Type B pancreatic cell (in vitro differentiated cells): Measurements from ENCODE around the gene EHMT1. TPM values are rescaled to one million over a fixed set of nuclear protein-coding genes. Genes with fewer than 3 reads are reported as not detected.
A peak's percentile ranks its signal among the peaks of the same experiment; 100 is the strongest.
"Not testable (repeated sequence)": the region's sequence is repeated elsewhere in the genome, so short reads cannot be mapped to it uniquely, and the experiment has no call there.

Source experiments
- DNase-seq: peaks from one replicate; pipeline ENCODE4 v3.0.0; 2021; ENCODE audit warnings: mixed read lengths; ENCODE audit not compliant: unreplicated experiment; ENCODE audit errors: extremely low spot score
- H3K27ac Mint-ChIP-seq: 2 replicates; pipeline ENCODE4 v1.8.0; 2021; ENCODE audit warnings: mild to moderate bottlenecking, mixed read lengths
- H3K27me3 Mint-ChIP-seq: 2 replicates; pipeline ENCODE4 v1.8.0; 2021; ENCODE audit warnings: mixed read lengths
- H3K36me3 Mint-ChIP-seq: 2 replicates; pipeline ENCODE4 v1.8.0; 2021; ENCODE audit warnings: mixed read lengths
- H3K4me1 Mint-ChIP-seq: one replicate; pipeline ENCODE4 v1.8.0; 2021; ENCODE audit warnings: mixed read lengths; ENCODE audit not compliant: unreplicated experiment
- H3K4me3 Mint-ChIP-seq: 2 replicates; pipeline ENCODE4 v1.8.0; 2021; ENCODE audit warnings: mild to moderate bottlenecking, mixed read lengths
- H3K9me3 Mint-ChIP-seq: 2 replicates; pipeline ENCODE4 v1.8.0; 2021; ENCODE audit warnings: mixed read lengths
- CTCF ChIP-seq: fragments of 200-600 bp; sonication (generic); conservative IDR thresholded peaks from 2 replicates; pipeline ENCODE4 v1.5.0; 2021; ENCODE audit warnings: antibody characterized with exemption, mild to moderate bottlenecking
- total RNA-seq: library from RNA; stranded (reverse); gene quantifications from 2 replicates; pipeline ENCODE4 v1.2.1, GENCODE V29; 2021; ENCODE audit warnings: low replicate concordance

The EHMT1 gene
- total RNA-seq, 1 donor from 2014 or later: 111 TPM

DNA sequence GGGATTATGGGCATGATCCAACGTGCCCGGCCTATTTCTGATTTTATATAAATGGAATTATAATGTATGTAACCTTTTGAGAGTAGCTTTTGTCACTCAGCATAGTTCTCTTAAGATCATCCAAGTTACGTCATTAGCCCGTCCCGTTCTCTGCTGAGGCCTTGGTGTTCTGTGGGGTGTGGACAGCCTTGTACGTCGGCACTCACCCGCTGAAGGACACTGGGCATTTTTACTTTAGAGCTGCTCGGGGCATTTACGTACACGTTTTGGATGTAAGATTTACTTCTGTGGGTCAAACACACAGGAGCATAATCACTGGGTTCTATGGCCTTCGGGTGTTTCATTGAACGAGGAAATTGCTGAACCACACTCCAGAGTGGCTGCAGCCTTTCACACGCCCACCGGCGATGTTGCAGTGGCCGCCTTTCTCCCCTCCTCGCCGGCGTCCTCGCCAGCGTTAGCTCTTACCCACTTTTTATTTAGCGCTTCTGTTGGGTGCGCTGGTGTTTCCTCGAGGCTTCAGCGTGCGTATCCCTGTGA lies 101.8 kb downstream of the EHMT1 start:
- no peaks in the 10 kb centered on the region for H3K27me3 Mint-ChIP-seq
- no peak overlapping the region for H3K4me3 Mint-ChIP-seq
- peaks cover 10% of the 10 kb centered on the region for H3K9me3 Mint-ChIP-seq
- no peak for DNase-seq
- H3K27ac Mint-ChIP-seq: no peak overlapping the region
- TF ChIP-seq CTCF: no peak
- H3K36me3 Mint-ChIP-seq: peaks cover 51% of the 10 kb centered on the region
- H3K4me1 Mint-ChIP-seq: peaks cover 9% of the 10 kb centered on the region

- H3K4me1 Mint-ChIP-seq: peaks cover 9% of the 10 kb centered on the region
- peaks cover 55% of the 10 kb centered on the region for H3K36me3 Mint-ChIP-seq
- no peak for DNase-seq
- H3K27ac Mint-ChIP-seq: peak overlapping the region; percentile 29
- no peak overlapping the region for H3K4me3 Mint-ChIP-seq
- peaks cover 8% of the 10 kb centered on the region for H3K9me3 Mint-ChIP-seq
- H3K27me3 Mint-ChIP-seq: no peaks in the 10 kb centered on the region
- TF ChIP-seq CTCF: no peak
These were observed 102.7 kb downstream of the EHMT1 start for GRCh38 chr9:137721479-137721878.

DNA sequence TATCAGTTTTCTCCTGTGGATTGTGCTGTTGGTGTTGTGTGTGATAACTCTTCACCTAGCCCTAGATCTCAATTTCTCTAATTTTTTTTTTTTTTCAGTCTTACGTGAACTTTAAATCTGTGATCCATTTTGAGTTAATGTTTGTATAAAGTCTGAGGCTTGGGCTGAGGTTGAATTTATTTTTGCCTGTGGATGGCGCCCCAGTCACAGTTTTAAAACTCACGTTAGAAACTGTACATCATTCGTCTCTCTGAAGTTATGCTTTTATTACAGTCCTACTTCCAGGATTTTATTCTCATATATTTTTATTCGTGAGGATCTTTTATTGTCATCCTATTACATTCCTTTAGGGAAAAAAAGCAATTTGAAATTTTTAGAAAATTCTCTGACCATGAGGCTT lies 103.1 kb downstream of the EHMT1 start:
- H3K9me3 Mint-ChIP-seq: peaks cover 8% of the 10 kb centered on the region
- peaks cover 9% of the 10 kb centered on the region for H3K4me1 Mint-ChIP-seq
- H3K27me3 Mint-ChIP-seq: no peaks in the 10 kb centered on the region
- peak overlapping the region; percentile 29 for H3K27ac Mint-ChIP-seq
- DNase-seq: no peak
- H3K36me3 Mint-ChIP-seq: peaks cover 57% of the 10 kb centered on the region
- TF ChIP-seq CTCF: peak; percentile 26
- no peak overlapping the region for H3K4me3 Mint-ChIP-seq

DNA sequence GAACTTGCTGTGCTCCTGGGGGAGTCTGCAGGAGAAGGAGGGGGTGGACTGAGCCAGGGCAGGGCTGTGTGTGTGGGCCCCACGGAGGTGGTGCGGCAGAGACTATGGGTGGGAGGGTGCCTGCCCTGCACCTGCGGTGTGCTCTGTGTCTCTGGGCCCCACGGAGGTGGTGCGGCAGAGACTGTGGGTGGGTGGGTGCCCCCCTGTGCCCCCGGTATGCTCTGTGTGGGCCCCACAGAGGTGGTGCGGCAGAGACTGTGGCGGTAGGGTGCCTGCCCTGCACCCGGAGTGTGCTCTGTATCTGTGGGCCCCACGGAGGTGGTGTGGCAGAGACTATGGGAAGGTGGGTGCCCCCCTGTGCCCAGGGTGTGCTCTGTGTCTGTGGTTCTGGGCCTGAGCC lies 103.7 kb downstream of the EHMT1 start:
- peaks cover 55% of the 10 kb centered on the region for H3K36me3 Mint-ChIP-seq
- H3K4me1 Mint-ChIP-seq: peaks cover 9% of the 10 kb centered on the region
- TF ChIP-seq CTCF: no peak
- H3K4me3 Mint-ChIP-seq: no peak overlapping the region
- DNase-seq: no peak
- peaks cover 8% of the 10 kb centered on the region for H3K9me3 Mint-ChIP-seq
- no peaks in the 10 kb centered on the region for H3K27me3 Mint-ChIP-seq
- no peak overlapping the region for H3K27ac Mint-ChIP-seq

- H3K36me3 Mint-ChIP-seq: peaks cover 54% of the 10 kb centered on the region
- not testable (repeated sequence) for H3K4me1 Mint-ChIP-seq, H3K9me3 Mint-ChIP-seq
These were observed 104.6 kb downstream of the EHMT1 start for GRCh38 chr9:137723356-137723755.

GRCh38 chr9:137723783-137724445 lies 105.1 kb downstream of the EHMT1 start:
- Mint-ChIP-seq H3K36me3 (peaks cover 54% of the 10 kb centered on the region), H3K4me3 (peak overlapping the region; percentile 28), H3K9me3 (peaks cover 5% of the 10 kb centered on the region), H3K27ac (peak overlapping the region; percentile 23), H3K4me1 (peaks cover 9% of the 10 kb centered on the region), H3K27me3 (no peaks in the 10 kb centered on the region)
- DNase-seq: no peak
- TF ChIP-seq CTCF: no peak

More at GRCh38 chr9:137723356-137723755, 104.6 kb downstream of the EHMT1 start:
- peak overlapping the region; percentile 23 for H3K27ac Mint-ChIP-seq
- H3K27me3 Mint-ChIP-seq, DNase-seq, H3K4me3 Mint-ChIP-seq: not testable (repeated sequence)
